Osteoblast (primary cell): ENCODE data around the gene MTARC1. TPM values are rescaled to one million over a fixed set of nuclear protein-coding genes. Genes with fewer than 3 reads are reported as not detected.

ENCODE experiments used
- DNase-seq: peaks from one replicate; pipeline ENCODE4 v3.0.0; 2011; ENCODE audit warnings: low spot score, mixed read lengths; ENCODE audit not compliant: insufficient read length; ENCODE audit errors: missing footprints
- H2AFZ ChIP-seq: 2 replicates; pipeline ENCODE4 v1.6.0; 2011; ENCODE audit warnings: mild to moderate bottlenecking, low read length
- H3K27ac ChIP-seq: 2 replicates; pipeline ENCODE4 v1.5.1; 2011; ENCODE audit warnings: mild to moderate bottlenecking, low read depth, low read length, moderate library complexity
- H3K27me3 ChIP-seq: 2 replicates; pipeline ENCODE4 v1.6.0; 2012; ENCODE audit warnings: mild to moderate bottlenecking, control low read depth, inconsistent platforms, low read length, moderate library complexity; ENCODE audit not compliant: insufficient read depth
- H3K36me3 ChIP-seq: 2 replicates; pipeline ENCODE4 v1.5.1; 2011; ENCODE audit warnings: mild to moderate bottlenecking, low read length, control low read depth, moderate library complexity; ENCODE audit not compliant: insufficient read depth
- H3K4me1 ChIP-seq: 2 replicates; pipeline ENCODE4 v1.5.1; 2011; ENCODE audit warnings: mild to moderate bottlenecking, low read length, control low read depth, moderate library complexity; ENCODE audit not compliant: insufficient read depth
- H3K4me2 ChIP-seq: 2 replicates; pipeline ENCODE4 v1.6.0; 2011; ENCODE audit warnings: mild to moderate bottlenecking, low read length; ENCODE audit not compliant: insufficient read depth
- H3K4me3 ChIP-seq: fragments of 200-600 bp; sonication (generic); 3 replicates; pipeline ENCODE4 v1.5.1; 2012; ENCODE audit warnings: mild to moderate bottlenecking, low read length, inconsistent platforms; ENCODE audit not compliant: insufficient read depth
- H3K79me2 ChIP-seq: 2 replicates; pipeline ENCODE4 v1.6.0; 2012; ENCODE audit warnings: mild to moderate bottlenecking, low read length, control low read depth, inconsistent platforms; ENCODE audit not compliant: insufficient read depth
- H3K9me3 ChIP-seq: 2 replicates; pipeline ENCODE4 v1.5.1; 2011; ENCODE audit warnings: low read depth, low read length, control low read depth
- H4K20me1 ChIP-seq: 2 replicates; pipeline ENCODE4 v1.6.0; 2012; ENCODE audit warnings: mild to moderate bottlenecking, low read length, control low read depth; ENCODE audit not compliant: insufficient read depth
- CTCF ChIP-seq: IDR thresholded peaks from 2 replicates; pipeline ENCODE4 v1.5.1; 2011; ENCODE audit warnings: mild to moderate bottlenecking, low read depth, low read length, moderate library complexity; ENCODE audit errors: extremely low read depth
- total RNA-seq: library from RNA; depleted of rRNA; stranded (reverse); fragments of >200 nt; gene quantifications from 2 replicates; pipeline ENCODE4 v1.2.3, GENCODE V29; 2012

MTARC1 gene
- total RNA-seq, 1 donor, result 2.9 TPM

- Histone ChIP-seq H3K4me1 (peaks cover 31% of the 10 kb centered on the region), H2AFZ (no peak overlapping the region), H3K27ac (no peak overlapping the region), H3K27me3 (peaks cover 4% of the 10 kb centered on the region), H3K4me3 (no peak overlapping the region), H3K4me2 (no peak overlapping the region), H4K20me1 (no peaks in the 10 kb centered on the region), H3K36me3 (no peaks in the 10 kb centered on the region), H3K79me2 (no peaks in the 10 kb centered on the region), H3K9me3 (no peaks in the 10 kb centered on the region)
- no peak for DNase-seq
- TF ChIP-seq CTCF, result no peak
These were observed 40.9 kb downstream of the MTARC1 start for GRCh38 chr1:220827445-220828178.

DNA sequence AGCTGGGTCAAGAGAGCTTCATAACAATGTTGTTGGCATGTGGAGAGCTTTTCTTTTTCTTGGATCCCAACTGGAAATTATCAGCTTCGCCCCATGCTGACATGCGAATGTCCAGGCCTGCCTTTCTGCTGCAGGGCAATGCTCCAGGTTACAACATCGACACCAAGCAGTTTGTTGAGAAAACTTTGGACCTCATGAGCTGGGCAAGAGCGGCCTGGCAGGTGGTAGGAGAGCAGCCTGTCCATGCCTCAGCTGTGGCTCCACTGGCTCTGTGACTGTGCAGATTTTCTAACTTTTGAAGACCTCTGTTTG, 41.4 kb downstream of the MTARC1 start:
- Histone ChIP-seq H3K36me3 (no peaks in the 10 kb centered on the region), H3K9me3 (no peaks in the 10 kb centered on the region), H3K4me3 (no peak overlapping the region), H4K20me1 (no peaks in the 10 kb centered on the region), H3K4me2 (no peak overlapping the region), H3K4me1 (peaks cover 31% of the 10 kb centered on the region), H3K79me2 (no peaks in the 10 kb centered on the region), H2AFZ (no peak overlapping the region), H3K27me3 (peaks cover 4% of the 10 kb centered on the region), H3K27ac (no peak overlapping the region)
- no peak for TF ChIP-seq CTCF
- no peak for DNase-seq

DNA sequence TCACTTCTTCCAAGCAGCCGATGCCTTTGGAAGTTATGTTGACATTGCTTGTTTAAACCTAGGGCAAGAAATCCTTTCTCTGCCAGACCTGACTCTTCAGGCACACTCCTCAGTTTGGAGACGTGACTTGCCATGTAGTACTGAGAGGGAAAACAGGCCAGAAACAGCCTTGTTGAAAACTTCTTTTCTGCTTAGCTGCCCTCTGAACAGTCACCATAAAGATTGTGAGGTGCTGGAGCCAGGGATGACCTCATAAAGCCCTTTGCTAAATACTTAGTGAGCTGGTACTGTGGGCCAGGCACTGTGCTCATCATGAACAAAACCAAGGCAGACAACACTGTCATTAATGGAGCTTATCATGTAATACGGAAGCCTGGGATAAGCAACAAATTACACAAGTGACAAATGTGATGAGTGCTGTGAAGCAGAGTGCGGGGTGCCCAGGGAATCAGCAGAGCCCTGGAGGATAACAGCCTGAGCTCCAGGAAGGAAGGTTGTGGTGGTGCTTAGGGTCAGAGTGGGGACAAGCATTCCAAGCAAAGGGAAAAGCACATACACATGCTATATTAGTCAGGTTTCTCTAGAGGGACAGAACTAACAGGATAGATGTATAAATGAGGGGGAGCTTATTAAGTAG, 42.4 kb downstream of the MTARC1 start:
- Histone ChIP-seq H3K27ac (no peak overlapping the region), H4K20me1 (no peaks in the 10 kb centered on the region), H3K9me3 (no peaks in the 10 kb centered on the region), H3K27me3 (peaks cover 4% of the 10 kb centered on the region), H3K4me3 (no peak overlapping the region), H3K4me1 (peaks cover 26% of the 10 kb centered on the region), H3K4me2 (no peak overlapping the region), H3K79me2 (no peaks in the 10 kb centered on the region), H3K36me3 (no peaks in the 10 kb centered on the region), H2AFZ (no peak overlapping the region)
- TF ChIP-seq CTCF, result no peak
- no peak for DNase-seq

DNA sequence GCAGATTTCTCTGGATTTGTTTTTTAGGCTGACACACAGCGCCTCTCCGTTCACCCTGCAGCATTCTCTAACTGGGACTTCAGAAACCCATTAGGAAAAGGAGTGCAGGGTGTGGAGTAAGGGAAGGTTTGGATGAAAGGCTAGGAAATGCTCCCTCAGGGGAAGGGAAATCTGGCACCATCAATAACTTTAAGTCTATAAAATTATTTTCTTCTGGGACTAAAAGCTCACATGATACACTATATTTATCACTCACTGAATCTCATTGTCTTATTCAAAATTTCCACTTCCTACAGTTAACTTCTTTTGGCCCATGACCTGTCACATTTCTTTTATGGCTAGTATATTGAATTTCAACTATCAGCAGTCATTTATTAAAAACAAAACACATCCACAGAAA, 46.7 kb downstream of the MTARC1 start:
- no peak overlapping the region for H2AFZ ChIP-seq
- DNase-seq, result no peak
- peaks cover 15% of the 10 kb centered on the region for H3K4me1 ChIP-seq
- no peak for TF ChIP-seq CTCF
- no peak overlapping the region for H3K27ac ChIP-seq
- H3K27me3 ChIP-seq, result peaks cover 4% of the 10 kb centered on the region
- H3K36me3 ChIP-seq, result no peaks in the 10 kb centered on the region
- no peaks in the 10 kb centered on the region for H3K9me3 ChIP-seq
- no peak overlapping the region for H3K4me2 ChIP-seq
- no peaks in the 10 kb centered on the region for H3K79me2 ChIP-seq
- H3K4me3 ChIP-seq, result no peak overlapping the region
- H4K20me1 ChIP-seq, result no peaks in the 10 kb centered on the region
